Keratinocyte (primary cell): ENCODE results near the gene CTSK. TPM values are rescaled to one million over a fixed set of nuclear protein-coding genes. Genes with fewer than 3 reads are reported as not detected.

Source experiments
- DNase-seq: peaks from one replicate; pipeline ENCODE4 v3.0.0-alpha.2; 2011; ENCODE audit warnings: low read depth, missing footprints, low spot score
- FAIRE-seq: peaks from 2 replicates; lab custom pipeline; 2011; peaks lifted over from hg19 to GRCh38; lab: Jason Lieb, UNC
- H2AFZ ChIP-seq: 2 replicates; pipeline ENCODE4 v1.6.0; 2012; ENCODE audit warnings: low read length, control low read depth, inconsistent platforms; ENCODE audit not compliant: control insufficient read depth
- H3K27ac ChIP-seq: 2 replicates; pipeline ENCODE4 v1.5.1; 2011; ENCODE audit warnings: low read length; ENCODE audit not compliant: control insufficient read depth, insufficient read depth
- H3K27me3 ChIP-seq: 3 replicates; pipeline ENCODE4 v1.6.0; 2011; ENCODE audit warnings: low read length; ENCODE audit not compliant: control insufficient read depth, insufficient read depth; ENCODE audit errors: extremely low read depth
- H3K36me3 ChIP-seq, 2 experiments: 2 replicates in 1 of 2; 3 replicates in 1 of 2; pipeline ENCODE4 v1.5.1; 2011; ENCODE audit warnings: low read length in 2 of 2, mild to moderate bottlenecking in 1 of 2; ENCODE audit not compliant: control insufficient read depth in 2 of 2, insufficient read depth in 2 of 2; ENCODE audit errors: extremely low read depth in 1 of 2
- H3K4me1 ChIP-seq: 3 replicates; pipeline ENCODE4 v1.5.1; 2011; ENCODE audit warnings: low read length; ENCODE audit not compliant: control insufficient read depth, insufficient read depth; ENCODE audit errors: extremely low read depth
- H3K4me2 ChIP-seq: 3 replicates; pipeline ENCODE4 v1.6.0; 2011; ENCODE audit warnings: low read depth, low read length; ENCODE audit not compliant: control insufficient read depth, insufficient read depth; ENCODE audit errors: extremely low read depth
- H3K4me3 ChIP-seq, 3 experiments: fragments of 200-600 bp in 1 of 3; sonication (generic) in 1 of 3; 2 replicates in 2 of 3; 3 replicates in 1 of 3; pipeline ENCODE4 v1.5.1; 2011 to 2016; ENCODE audit warnings: low read length in 3 of 3, mild to moderate bottlenecking in 3 of 3, control low read depth in 2 of 3, inconsistent platforms in 1 of 3, low read depth in 1 of 3, mixed read lengths in 1 of 3, mixed run types in 1 of 3, moderate library complexity in 1 of 3; ENCODE audit not compliant: control insufficient read depth in 2 of 3, insufficient read depth in 2 of 3; ENCODE audit errors: extremely low read depth in 1 of 3
- H3K79me2 ChIP-seq: 2 replicates; pipeline ENCODE4 v1.6.0; 2012; ENCODE audit warnings: low read length; ENCODE audit not compliant: control insufficient read depth, insufficient read depth
- H3K9ac ChIP-seq: 3 replicates; pipeline ENCODE4 v1.6.0; 2011; ENCODE audit warnings: low read length; ENCODE audit not compliant: control insufficient read depth, insufficient read depth; ENCODE audit errors: extremely low read depth
- H3K9me1 ChIP-seq: 3 replicates; pipeline ENCODE4 v1.6.0; 2011; ENCODE audit warnings: low read length; ENCODE audit not compliant: control insufficient read depth, insufficient read depth; ENCODE audit errors: extremely low read depth
- H3K9me3 ChIP-seq: 2 replicates; pipeline ENCODE4 v1.5.1; 2012; ENCODE audit warnings: low read depth, low read length; ENCODE audit not compliant: control insufficient read depth
- H4K20me1 ChIP-seq: 3 replicates; pipeline ENCODE4 v1.6.0; 2011; ENCODE audit warnings: low read length; ENCODE audit not compliant: control insufficient read depth, insufficient read depth; ENCODE audit errors: extremely low read depth
- CTCF ChIP-seq, 3 experiments: IDR thresholded peaks in 1 of 3; conservative IDR thresholded peaks in 1 of 3; optimal IDR thresholded peaks in 1 of 3; 2 replicates in 2 of 3; 3 replicates in 1 of 3; pipeline versions ENCODE3 to v1.5.1; 2011; ENCODE audit warnings: low read length in 3 of 3, mild to moderate bottlenecking in 3 of 3, moderate library complexity in 2 of 3, control low read depth in 1 of 3, inconsistent platforms in 1 of 3; ENCODE audit not compliant: insufficient read depth in 2 of 3; ENCODE audit errors: extremely low read depth in 1 of 3
- EZH2 ChIP-seq: IDR thresholded peaks from one replicate; pipeline ENCODE4 v1.6.1; 2012; ENCODE audit warnings: inconsistent platforms, mild to moderate bottlenecking, low read length, moderate library complexity
- dilution Hi-C: fragments of 300-500 bp; cut with MboI; formaldehyde crosslinking; loops from one replicate; pipeline ENCODE4 v1.7.0; 2020; ENCODE audit warnings: low sequenced_read_pairs; ENCODE audit not compliant: extremely low pct_ligation_motif_present
- polyA plus RNA-seq, 5 experiments: library from polyadenylated mRNA; depleted of rRNA in 3 of 5; stranded (reverse) in 3 of 5; stranded (forward) in 1 of 5; unstranded in 1 of 5; fragments of >200 nt; gene quantifications; 1 replicate in 1 of 5; 2 replicates in 3 of 5; 3 replicates in 1 of 5; pipeline versions ENCODE4 v1.2.1 to v1.2.3, GENCODE V29; 2011 to 2012; ENCODE audit warnings: missing spikeins in 2 of 5, low read depth in 1 of 5, low replicate concordance in 1 of 5

The CTSK gene
- polyA plus RNA-seq, 1 donor (not counting 4 experiments of a cell fraction or from before 2014, with no cell fraction given): 40.5 TPM

- Histone ChIP-seq H3K27me3 (no peaks in the 10 kb centered on the region), H3K9ac (no peak overlapping the region), H3K27ac (no peak overlapping the region), H3K4me2 (no peak overlapping the region), H4K20me1 (no peaks in the 10 kb centered on the region), H3K9me1 (no peaks in the 10 kb centered on the region), H3K9me3 (no peaks in the 10 kb centered on the region), H3K36me3 (no peaks in the 10 kb centered on the region), H2AFZ (no peak overlapping the region), H3K4me3 (no peak overlapping the region), H3K4me1 (peaks cover 13% of the 10 kb centered on the region), H3K79me2 (no peaks in the 10 kb centered on the region)
- FAIRE-seq (no peak), DNase-seq (no peak)
- TF ChIP-seq CTCF (optimal IDR thresholded peaks at IDR 0.05 in 1 of 3, IDR thresholded peaks at IDR 0.05 in 1 of 3, conservative IDR thresholded peaks at IDR 0.05 in 1 of 3; ENCODE audit: extremely low read depth in 1 of 3, insufficient read depth in 2 of 3, low read length in 3 of 3): no peak
- TF ChIP-seq EZH2: no peak
- dilution Hi-C loops: no loop called here
These were observed 46.3 kb downstream of the CTSK start for GRCh38 chr1:150761801-150762200.

GRCh38 chr1:150760013-150760412 lies 48.0 kb downstream of the CTSK start:
- Histone ChIP-seq H2AFZ (no peak overlapping the region), H3K27me3 (no peaks in the 10 kb centered on the region), H3K36me3 (no peaks in the 10 kb centered on the region), H3K27ac (no peak overlapping the region), H3K9ac (no peak overlapping the region), H3K4me2 (no peak overlapping the region), H3K4me1 (peaks cover 6% of the 10 kb centered on the region), H3K4me3 (no peak overlapping the region), H3K9me1 (no peaks in the 10 kb centered on the region), H3K79me2 (no peaks in the 10 kb centered on the region), H3K9me3 (no peaks in the 10 kb centered on the region), H4K20me1 (no peaks in the 10 kb centered on the region)
- FAIRE-seq: no peak
- dilution Hi-C loops: no loop called here
- DNase-seq: no peak
- no peak for TF ChIP-seq EZH2
- TF ChIP-seq CTCF (optimal IDR thresholded peaks at IDR 0.05 in 1 of 3, IDR thresholded peaks at IDR 0.05 in 1 of 3, conservative IDR thresholded peaks at IDR 0.05 in 1 of 3; ENCODE audit: extremely low read depth in 1 of 3, insufficient read depth in 2 of 3, low read length in 3 of 3): no peak
